GM18498 (cell line): Measurements from ENCODE around the gene FAM131A.
A peak's percentile ranks its signal among the peaks of the same experiment; 100 is the strongest.

Experiments used
- ATAC-seq: cut with Tn5 transposase; IDR thresholded peaks from one replicate; pipeline ENCODE4 v1.9.1; 2021; ENCODE audit warnings: mild to moderate bottlenecking, moderate library complexity; ENCODE audit not compliant: unreplicated experiment

FAM131A gene

DNA sequence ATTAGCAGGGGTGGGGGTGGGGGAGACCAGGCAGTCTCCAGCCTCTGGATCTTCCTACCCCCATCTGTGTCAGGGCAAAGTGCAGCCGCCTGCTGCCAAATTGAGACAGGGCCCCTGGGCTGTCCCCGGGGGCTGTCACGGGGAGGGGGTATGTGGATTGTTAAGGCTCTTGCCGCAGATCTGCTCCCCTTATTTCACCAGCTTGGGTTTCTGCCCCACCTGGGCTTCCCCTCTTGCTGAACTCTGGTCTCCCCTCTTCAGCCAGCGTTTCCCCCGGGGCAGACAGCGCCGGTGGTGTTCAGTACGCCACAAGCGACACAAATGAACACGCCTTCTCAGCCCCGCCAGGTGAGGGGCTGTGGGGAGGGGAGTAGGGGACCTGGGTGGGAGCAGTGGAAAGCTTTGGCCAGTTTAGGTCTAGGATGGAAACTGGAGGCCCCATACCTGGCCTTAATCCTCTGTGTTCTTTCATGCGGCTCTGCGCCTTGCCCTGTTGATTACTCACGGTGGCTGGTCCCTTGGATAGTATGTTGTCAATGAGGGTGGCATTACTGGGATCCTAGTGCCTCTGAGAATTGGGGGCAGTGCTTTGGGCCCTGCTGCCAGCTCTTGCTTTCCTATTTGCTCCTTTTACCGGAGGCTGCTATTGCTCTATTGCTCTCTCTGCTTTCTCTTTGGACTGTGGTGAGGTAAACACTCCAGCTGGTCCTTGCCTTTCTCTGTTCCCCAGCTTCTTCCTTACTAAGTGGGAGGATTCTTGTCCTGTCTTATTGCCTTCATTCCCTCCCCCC lies 21.3 kb upstream of the FAM131A start:
- ATAC-seq, result no peak

DNA sequence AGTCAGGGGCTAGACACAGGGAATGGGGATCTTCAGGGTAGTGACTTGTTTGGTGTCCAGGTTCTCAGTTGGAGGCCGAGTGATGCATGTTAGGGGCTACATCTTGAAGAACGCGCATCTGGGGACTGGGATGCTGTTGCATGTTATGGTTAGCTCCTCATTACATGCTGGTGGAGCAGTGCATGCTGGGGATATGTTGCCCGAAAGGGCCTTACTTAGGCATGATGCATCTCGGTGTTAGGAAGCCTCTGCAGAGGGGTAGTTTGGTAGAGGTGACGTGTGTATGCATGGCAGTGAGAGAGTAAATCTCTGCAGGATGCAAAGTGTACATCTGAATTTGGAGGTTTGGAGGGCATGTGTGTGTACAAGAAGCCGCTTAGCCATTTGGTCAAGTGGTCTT lies 20.6 kb upstream of the FAM131A start:
- ATAC-seq, result no peak

GRCh38 chr3:184317201-184317600 lies 20.2 kb upstream of the FAM131A start:
- no peak for ATAC-seq

DNA sequence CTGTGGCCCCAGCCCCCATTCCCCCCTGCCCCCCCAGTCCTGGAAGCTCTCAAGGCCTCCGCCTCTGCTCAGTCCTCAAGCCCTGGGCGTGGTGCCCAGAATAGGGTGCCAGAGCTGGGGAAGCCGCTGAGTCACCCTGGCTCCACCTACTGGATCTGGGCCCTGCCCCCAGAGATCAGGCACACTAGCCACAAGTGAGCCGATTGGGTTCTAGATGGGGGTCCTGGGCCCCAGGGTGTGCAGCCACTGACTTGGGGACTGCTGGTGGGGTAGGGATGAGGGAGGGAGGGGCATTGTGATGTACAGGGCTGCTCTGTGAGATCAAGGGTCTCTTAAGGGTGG lies 17.3 kb upstream of the FAM131A start:
- no peak for ATAC-seq

DNA sequence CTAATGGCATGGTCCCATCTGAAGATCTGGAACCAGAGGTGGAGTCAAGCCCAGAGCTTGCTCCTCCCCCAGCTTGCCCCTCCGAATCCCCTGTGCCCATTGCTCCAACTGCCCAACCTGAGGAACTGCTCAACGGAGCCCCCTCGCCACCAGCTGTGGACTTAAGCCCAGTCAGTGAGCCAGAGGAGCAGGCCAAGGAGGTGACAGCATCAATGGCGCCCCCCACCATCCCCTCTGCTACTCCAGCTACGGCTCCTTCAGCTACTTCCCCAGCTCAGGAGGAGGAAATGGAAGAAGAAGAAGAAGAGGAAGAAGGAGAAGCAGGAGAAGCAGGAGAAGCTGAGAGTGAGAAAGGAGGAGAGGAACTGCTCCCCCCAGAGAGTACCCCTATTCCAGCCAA lies 15.7 kb upstream of the FAM131A start:
- ATAC-seq, result no peak

GRCh38 chr3:184322731-184323487 lies 14.5 kb upstream of the FAM131A start:
- ATAC-seq, result no peak

DNA sequence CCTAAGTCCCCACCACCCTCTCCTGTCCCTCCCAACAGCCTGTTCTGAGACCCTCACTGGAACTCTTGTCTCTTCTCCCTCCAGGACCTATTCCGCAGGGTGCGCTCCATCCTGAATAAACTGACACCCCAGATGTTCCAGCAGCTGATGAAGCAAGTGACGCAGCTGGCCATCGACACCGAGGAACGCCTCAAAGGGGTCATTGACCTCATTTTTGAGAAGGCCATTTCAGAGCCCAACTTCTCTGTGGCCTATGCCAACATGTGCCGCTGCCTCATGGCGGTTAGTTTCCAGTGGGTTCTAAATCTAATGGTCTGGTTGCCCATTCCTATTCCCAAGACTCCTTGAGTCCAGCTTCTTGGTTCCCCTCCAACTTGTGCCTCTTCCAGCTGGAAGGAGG lies 13.7 kb upstream of the FAM131A start:
- no peak for ATAC-seq

GRCh38 chr3:184325269-184325668 lies 12.1 kb upstream of the FAM131A start:
- ATAC-seq, result no peak

GRCh38 chr3:184325715-184326369 lies 11.6 kb upstream of the FAM131A start:
- ATAC-seq, result no peak

DNA sequence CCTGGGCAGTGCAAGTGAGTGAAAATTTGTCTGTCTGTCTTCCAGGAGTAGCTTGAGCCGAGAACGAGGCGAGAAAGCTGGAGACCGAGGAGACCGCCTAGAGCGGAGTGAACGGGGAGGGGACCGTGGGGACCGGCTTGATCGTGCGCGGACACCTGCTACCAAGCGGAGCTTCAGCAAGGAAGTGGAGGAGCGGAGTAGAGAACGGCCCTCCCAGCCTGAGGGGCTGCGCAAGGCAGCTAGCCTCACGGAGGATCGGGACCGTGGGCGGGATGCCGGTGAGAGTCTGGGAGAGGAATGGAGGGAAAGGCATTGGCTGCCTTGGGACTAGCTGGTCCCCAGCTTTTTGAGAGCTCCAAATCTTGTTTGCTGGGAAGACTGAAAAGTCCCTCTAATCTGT lies 10.2 kb upstream of the FAM131A start:
- ATAC-seq, result no peak

GRCh38 chr3:184328516-184328915 lies 8.9 kb upstream of the FAM131A start:
- ATAC-seq, result no peak

DNA sequence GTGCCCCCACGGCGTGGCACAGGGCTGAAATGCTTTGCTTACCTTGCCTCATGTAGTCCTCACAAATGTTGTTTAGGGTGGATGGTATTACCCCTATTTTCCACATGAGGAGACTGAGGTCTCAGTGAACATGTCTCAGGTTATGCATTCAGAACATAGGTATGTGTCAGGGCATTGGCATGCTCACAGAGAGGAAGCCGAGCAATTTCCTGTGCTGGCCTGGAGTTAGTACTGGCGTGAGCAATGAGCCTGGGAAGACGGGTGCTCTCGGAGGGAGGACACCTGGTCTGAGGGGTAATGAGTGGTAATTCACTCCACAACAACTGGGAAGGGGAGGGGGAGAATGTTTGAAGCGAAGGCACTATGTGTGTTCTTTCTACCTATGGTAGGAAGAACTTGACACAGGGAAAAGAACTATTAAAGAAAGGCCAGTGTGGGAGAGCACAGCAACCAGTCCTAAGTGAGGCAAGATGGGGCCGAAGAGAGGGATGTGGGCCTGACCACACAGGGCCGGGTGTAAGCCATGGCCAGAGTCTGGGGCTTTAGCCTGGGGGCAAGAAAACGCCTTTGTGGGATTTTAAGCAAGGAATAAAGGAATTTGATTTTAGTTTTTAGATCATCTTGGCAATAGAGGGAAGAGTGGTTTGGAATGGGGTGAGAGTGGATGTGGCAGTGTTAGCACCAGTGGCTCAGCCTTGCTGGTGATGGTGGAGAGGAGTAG lies 4.9 kb upstream of the FAM131A start:
- ATAC-seq, result no peak

DNA sequence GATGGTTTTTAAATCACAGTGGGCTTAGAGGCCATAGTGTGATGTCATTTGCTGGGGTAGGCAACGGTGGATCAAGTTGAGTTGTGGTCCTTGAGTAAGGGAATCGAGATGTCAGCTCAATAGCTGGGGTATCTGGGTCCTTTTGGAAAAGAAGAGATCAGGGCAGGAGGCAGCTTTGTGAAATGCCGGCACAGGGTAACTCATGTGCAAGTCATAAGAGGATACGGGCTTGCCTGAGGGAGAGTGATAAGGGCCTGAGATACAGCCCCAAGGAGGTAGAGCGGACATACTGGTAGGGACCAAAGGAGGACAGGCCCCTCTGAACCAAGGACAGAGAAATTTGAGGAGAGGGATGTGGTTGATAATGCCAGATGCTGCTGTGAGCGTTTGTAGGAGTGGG lies 4.2 kb upstream of the FAM131A start:
- no peak for ATAC-seq

DNA sequence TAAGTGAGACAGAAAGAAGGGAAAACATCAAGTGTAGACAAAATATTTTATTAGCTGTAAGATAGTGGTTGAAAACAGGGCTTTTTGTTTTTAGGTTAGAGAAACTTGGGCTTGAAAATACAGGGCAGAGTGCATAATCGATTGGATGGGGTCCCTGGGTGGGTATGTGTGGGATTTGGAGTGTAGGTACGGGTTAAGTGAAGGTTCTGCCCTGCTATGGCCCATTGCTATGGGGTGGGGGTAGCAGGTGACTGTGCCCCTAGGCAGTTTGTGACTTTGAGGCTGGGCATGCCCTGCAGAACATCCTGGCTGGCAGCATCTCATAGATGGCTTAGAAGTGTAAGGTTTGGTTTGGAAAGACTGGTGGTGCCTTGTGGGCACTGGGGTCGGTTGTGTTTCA lies 3.7 kb upstream of the FAM131A start:
- no peak for ATAC-seq

- no peak for ATAC-seq
Observed at GRCh38 chr3:184334470-184335158, 2.8 kb upstream of the FAM131A start.

- no peak for ATAC-seq
Observed at GRCh38 chr3:184335291-184335660, 2.1 kb upstream of the FAM131A start.

- peak; percentile 85 for ATAC-seq
Observed at GRCh38 chr3:184335661-184336546, 1.5 kb upstream of the FAM131A start.

GRCh38 chr3:184336547-184337398 lies 627 bp upstream of the FAM131A start:
- no peak for ATAC-seq

- no peak for ATAC-seq
Observed at GRCh38 chr3:184337981-184338380, 581 bp downstream of the FAM131A start.
